Retinal pigment epithelial cell (primary cell): Measurements from ENCODE around the gene MGAT5.

Experiments
- DNase-seq: peaks from one replicate; pipeline ENCODE4 v3.0.0-alpha.2; 2010; ENCODE audit warnings: low read depth
- H3K4me3 ChIP-seq: 2 replicates; pipeline ENCODE4 v1.5.1; 2011; ENCODE audit warnings: mild to moderate bottlenecking, low read length, control low read depth, moderate library complexity
- CTCF ChIP-seq: conservative IDR thresholded peaks from 2 replicates; pipeline ENCODE4 v1.5.1; 2011; ENCODE audit warnings: low read depth, low read length, control low read depth, inconsistent platforms

Gene MGAT5

GRCh38 chr2:134319596-134320254 is 65.9 kb downstream of the MGAT5 start:
- no peak for TF ChIP-seq CTCF
- no peak overlapping the region for H3K4me3 ChIP-seq
- no peak for DNase-seq

GRCh38 chr2:134320930-134321329 is 67.1 kb downstream of the MGAT5 start:
- no peak for TF ChIP-seq CTCF
- no peak overlapping the region for H3K4me3 ChIP-seq
- DNase-seq, result no peak

- no peak overlapping the region for H3K4me3 ChIP-seq
- no peak for TF ChIP-seq CTCF
- DNase-seq, result no peak
Observed at GRCh38 chr2:134323777-134324176, 69.9 kb downstream of the MGAT5 start.

- no peak overlapping the region for H3K4me3 ChIP-seq
- TF ChIP-seq CTCF, result no peak
- peak; percentile 48 for DNase-seq
Observed at GRCh38 chr2:134324430-134324829, 70.6 kb downstream of the MGAT5 start.

- DNase-seq, result no peak
- no peak for TF ChIP-seq CTCF
- H3K4me3 ChIP-seq, result no peak overlapping the region
Observed at GRCh38 chr2:134324947-134325346, 71.1 kb downstream of the MGAT5 start.

GRCh38 chr2:134325696-134326095 is 71.8 kb downstream of the MGAT5 start:
- DNase-seq, result no peak
- H3K4me3 ChIP-seq, result no peak overlapping the region
- no peak for TF ChIP-seq CTCF

GRCh38 chr2:134327367-134327766 is 73.5 kb downstream of the MGAT5 start:
- DNase-seq, result no peak
- TF ChIP-seq CTCF, result no peak
- no peak overlapping the region for H3K4me3 ChIP-seq
